Measurements from ENCODE around the gene KAZN.

The KAZN gene

GRCh38 chr1:14615549-14616218 lies 17.2 kb downstream of the KAZN start:
- DNase-seq = no peak

GRCh38 chr1:14616632-14617396 lies 18.3 kb downstream of the KAZN start:
- no peak for DNase-seq

GRCh38 chr1:14617791-14618190 lies 19.3 kb downstream of the KAZN start:
- DNase-seq = no peak

- no peak for DNase-seq
Measured at GRCh38 chr1:14620941-14621340, 22.5 kb downstream of the KAZN start.

DNA sequence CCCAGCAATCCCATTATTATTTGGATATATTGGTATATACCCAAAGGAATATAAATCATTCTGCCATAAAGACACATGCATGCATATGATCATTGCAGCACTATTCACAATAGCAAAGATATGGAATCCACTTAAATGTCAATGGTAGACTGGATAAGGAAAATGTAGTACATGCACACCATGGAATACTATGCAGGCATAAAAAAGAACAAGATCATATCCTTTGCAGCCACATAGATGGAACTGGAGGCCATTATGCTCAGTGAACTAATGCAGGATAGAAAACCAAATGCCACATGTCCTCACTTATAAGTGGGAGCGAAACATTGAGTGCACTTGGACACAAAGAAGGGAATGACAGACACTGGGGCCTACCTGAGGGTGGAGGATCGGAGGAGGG lies 24.6 kb downstream of the KAZN start:
- no peak for DNase-seq

- DNase-seq = no peak
Measured at GRCh38 chr1:14624941-14625340, 26.5 kb downstream of the KAZN start.

DNA sequence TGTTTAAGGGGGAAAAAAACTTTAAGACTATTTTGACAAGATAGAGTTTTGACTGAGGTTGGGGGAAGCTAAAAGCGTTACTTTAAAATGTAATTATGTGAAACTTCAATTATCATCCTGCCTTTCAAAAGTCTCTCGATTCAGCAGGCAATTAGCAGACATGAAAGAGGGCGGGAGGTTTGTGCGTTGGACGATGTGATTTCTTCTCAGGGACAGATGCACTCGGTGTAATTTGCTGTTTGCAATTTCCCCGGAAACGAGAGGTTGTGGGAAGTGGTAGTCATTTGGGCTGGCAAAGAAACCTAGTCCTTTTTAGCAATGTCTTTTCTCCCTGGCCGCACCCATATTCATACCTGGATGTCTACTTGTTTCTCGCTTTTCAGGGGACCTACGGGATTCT lies 27.1 kb downstream of the KAZN start:
- DNase-seq = no peak

- DNase-seq = no peak
Measured at GRCh38 chr1:14625996-14626395, 27.5 kb downstream of the KAZN start.

GRCh38 chr1:14626869-14627607 lies 28.6 kb downstream of the KAZN start:
- no peak for DNase-seq

- no peak for DNase-seq
Measured at GRCh38 chr1:14627608-14628489, 29.4 kb downstream of the KAZN start.

- DNase-seq = no peak
Measured at GRCh38 chr1:14629363-14630014, 31.0 kb downstream of the KAZN start.

DNA sequence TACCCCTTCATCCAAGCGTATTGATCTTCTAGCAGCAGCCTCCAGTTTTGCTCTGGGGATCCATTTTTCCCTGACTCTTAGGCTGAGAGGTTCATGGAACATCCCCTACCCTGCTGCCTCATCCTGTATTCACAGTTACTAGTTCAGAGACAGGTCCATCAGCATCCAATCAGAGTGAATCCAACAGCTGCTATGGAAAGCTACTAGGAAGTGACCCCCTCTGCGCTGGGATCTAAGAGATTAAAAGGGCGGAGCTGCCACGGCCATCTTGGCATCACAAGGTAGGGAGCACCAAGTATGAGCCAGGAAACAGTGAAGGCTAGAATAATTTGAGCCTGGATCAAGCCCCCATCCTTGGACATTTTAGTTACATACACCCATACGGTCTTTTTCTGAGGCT lies 32.5 kb downstream of the KAZN start:
- no peak for DNase-seq

DNA sequence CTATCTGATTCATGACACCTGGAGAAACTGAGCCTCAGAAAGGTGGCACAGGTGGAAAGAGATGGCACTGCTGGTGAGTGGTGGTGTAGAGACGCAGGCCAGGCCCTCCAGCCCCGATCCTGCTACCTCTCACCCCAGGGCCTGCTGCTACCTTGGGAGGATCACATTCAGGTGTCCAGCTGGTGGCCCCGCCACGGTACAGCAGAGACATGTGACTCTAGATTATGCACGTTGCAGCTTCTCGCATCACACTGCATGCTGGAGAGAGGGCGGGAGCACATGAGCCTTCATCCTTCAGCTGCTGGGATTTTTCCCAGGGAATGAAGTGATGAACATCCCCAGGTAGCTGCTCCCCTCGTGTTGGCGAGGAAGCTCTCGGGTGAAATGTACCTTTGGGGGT lies 32.9 kb downstream of the KAZN start:
- DNase-seq = no peak

GRCh38 chr1:14634486-14634885 lies 36.0 kb downstream of the KAZN start:
- DNase-seq = no peak

GRCh38 chr1:14635421-14635820 lies 36.9 kb downstream of the KAZN start:
- no peak for DNase-seq

- no peak for DNase-seq
Measured at GRCh38 chr1:14636897-14637632, 38.6 kb downstream of the KAZN start.

DNA sequence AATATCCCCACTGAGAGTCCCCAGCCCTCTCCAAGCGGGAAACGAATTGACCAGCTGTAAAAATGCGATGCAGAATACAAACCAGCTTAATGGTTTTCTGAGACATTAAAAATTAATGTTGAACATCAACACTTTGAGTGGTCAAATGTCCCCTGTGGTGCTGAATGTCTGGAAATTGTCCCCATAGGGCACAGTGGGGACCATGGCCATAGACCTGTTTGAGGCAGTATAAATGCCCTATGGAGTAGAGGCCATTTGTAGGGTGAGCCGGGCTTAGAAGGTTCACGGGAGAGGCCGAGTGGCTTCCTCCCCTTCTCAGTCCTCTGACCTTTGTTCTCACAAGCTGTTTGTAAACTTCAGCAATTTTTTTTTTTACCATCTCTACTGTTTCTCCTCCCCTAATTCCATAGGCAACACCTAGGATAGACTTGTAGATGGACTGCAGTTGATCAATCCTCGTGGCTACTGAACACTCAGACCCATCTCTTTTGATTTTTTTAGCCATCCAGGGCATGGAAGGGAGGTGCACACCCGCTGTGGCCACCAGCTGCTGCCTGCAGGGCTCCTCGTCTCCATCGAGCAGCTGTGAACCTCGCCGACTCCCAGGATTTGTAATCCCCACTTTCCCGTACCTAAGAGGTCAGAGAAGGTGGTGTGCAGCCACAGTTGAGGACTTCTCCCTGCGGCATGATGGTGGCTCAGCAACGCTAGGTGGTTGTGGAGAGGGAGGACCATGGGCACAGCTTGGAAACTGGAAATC lies 41.0 kb downstream of the KAZN start:
- DNase-seq = no peak

DNA sequence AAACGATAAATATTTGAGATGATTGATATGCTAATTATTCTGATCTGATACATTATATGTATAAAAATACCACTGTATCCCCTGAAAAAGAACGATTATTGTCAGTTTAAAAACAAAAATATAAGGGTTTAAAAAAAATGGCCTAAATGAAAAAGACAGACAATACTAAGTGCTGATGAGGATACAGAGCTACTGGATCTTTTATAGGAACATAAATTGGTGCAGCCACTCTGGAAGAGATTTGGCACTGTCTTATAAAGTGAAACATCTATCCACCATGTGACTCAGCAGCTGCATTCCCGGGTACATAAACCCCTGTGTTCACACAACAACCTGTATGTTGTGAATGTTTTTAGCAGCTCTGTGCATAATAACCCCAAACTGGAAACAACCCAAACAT lies 44.2 kb downstream of the KAZN start:
- no peak for DNase-seq

DNA sequence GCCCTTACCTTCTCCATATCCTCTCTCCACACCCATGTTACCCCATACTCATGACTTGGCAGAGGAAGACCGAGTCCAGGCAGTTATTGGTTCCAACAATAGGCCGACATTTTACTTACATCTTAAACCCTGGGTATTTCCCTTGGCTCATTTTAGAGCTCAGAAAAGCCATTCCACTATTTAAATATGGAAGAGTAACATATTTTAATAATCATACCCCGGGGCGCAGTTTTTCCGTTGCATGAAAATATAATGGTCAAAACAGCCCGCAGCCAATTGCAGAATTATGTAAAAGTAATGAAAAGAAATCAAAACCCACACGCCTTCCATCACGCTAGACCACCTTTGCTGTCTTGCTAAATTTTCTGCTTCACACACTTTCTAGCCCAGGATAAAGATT lies 48.5 kb downstream of the KAZN start:
- DNase-seq = no peak

- DNase-seq = no peak
Measured at GRCh38 chr1:14647777-14648176, 49.3 kb downstream of the KAZN start.

- no peak for DNase-seq
Measured at GRCh38 chr1:14648391-14648790, 49.9 kb downstream of the KAZN start.

Data from NK-92 treated with Interleukin-12 subunit alpha and Interleukin-12 subunit beta, amount 100 ng/mL, for 24 hours (cell line).